Mesenchymal stem cell (in vitro differentiated cells and primary cell): ENCODE data around the gene PRRX1.
A peak's percentile ranks its signal among the peaks of the same experiment; 100 is the strongest.

Source experiments
- DNase-seq: peaks from one replicate; pipeline ENCODE4 v3.0.0-alpha.2; 2013
- H2AFZ ChIP-seq: one replicate; pipeline ENCODE4 v1.6.1; 2013; ENCODE audit warnings: low read depth, mild to moderate bottlenecking, control low read depth, inconsistent platforms, low read length, moderate library complexity
- H2AK5ac ChIP-seq: 2 replicates; pipeline ENCODE4 v1.6.1; 2013; ENCODE audit warnings: low read length, moderate library complexity, mild to moderate bottlenecking, inconsistent platforms; ENCODE audit not compliant: severe bottlenecking
- H2BK120ac ChIP-seq: one replicate; pipeline ENCODE4 v1.6.1; 2013; ENCODE audit warnings: low read depth, mild to moderate bottlenecking, inconsistent platforms, low read length, moderate library complexity
- H2BK12ac ChIP-seq, 2 experiments: one replicate each; pipeline ENCODE4 v1.6.1; 2013; ENCODE audit warnings: inconsistent platforms in 2 of 2, low read length in 2 of 2, mild to moderate bottlenecking in 2 of 2, moderate library complexity in 2 of 2, control low read depth in 1 of 2
- H2BK15ac ChIP-seq: one replicate; pipeline ENCODE4 v1.6.1; 2013; ENCODE audit warnings: mild to moderate bottlenecking, low read depth, inconsistent platforms; ENCODE audit not compliant: poor library complexity, severe bottlenecking
- H2BK5ac ChIP-seq: 2 replicates; pipeline ENCODE4 v1.6.1; 2013; ENCODE audit warnings: low read depth, mild to moderate bottlenecking, low read length, control low read depth, inconsistent platforms; ENCODE audit not compliant: poor library complexity, severe bottlenecking
- H3K14ac ChIP-seq, 2 experiments: one replicate each; pipeline ENCODE4 v1.6.1; 2013; ENCODE audit warnings: inconsistent platforms in 2 of 2, low read length in 2 of 2, control low read depth in 1 of 2, mild to moderate bottlenecking in 1 of 2, moderate library complexity in 1 of 2
- H3K18ac ChIP-seq, 2 experiments: one replicate each; pipeline ENCODE4 v1.6.1; 2013; ENCODE audit warnings: inconsistent platforms in 2 of 2, low read length in 2 of 2, control low read depth in 1 of 2, low read depth in 1 of 2, mild to moderate bottlenecking in 1 of 2
- H3K23ac ChIP-seq, 2 experiments: one replicate each; pipeline ENCODE4 v1.6.1; 2013; ENCODE audit warnings: inconsistent platforms in 2 of 2, low read length in 2 of 2, mild to moderate bottlenecking in 2 of 2, moderate library complexity in 2 of 2, control low read depth in 1 of 2
- H3K27ac ChIP-seq: 2 replicates; pipeline ENCODE4 v1.5.1; 2013; ENCODE audit warnings: mild to moderate bottlenecking, moderate library complexity, low read length, control low read depth, inconsistent platforms; ENCODE audit not compliant: poor library complexity, severe bottlenecking
- H3K27me3 ChIP-seq, 2 experiments: 2 replicates each; pipeline versions ENCODE4 v1.6.1 to v1.7.0; 2013; ENCODE audit warnings: low read length in 2 of 2, mild to moderate bottlenecking in 2 of 2, moderate library complexity in 2 of 2, control low read depth in 1 of 2, inconsistent platforms in 1 of 2; ENCODE audit not compliant: control insufficient read depth in 1 of 2, insufficient read depth in 1 of 2
- H3K36me3 ChIP-seq, 2 experiments: 2 replicates each; pipeline versions ENCODE4 v1.6.1 to v1.7.0; 2013; ENCODE audit warnings: low read length in 2 of 2, control low read depth in 1 of 2, inconsistent platforms in 1 of 2, low read depth in 1 of 2, mild to moderate bottlenecking in 1 of 2; ENCODE audit not compliant: insufficient read depth in 2 of 2, control insufficient read depth in 1 of 2
- H3K4ac ChIP-seq, 2 experiments: one replicate each; pipeline ENCODE4 v1.6.1; 2013; ENCODE audit warnings: inconsistent platforms in 2 of 2, low read length in 2 of 2, mild to moderate bottlenecking in 2 of 2, moderate library complexity in 2 of 2, control low read depth in 1 of 2, low read depth in 1 of 2
- H3K4me1 ChIP-seq: 2 replicates; pipeline ENCODE4 v1.6.1; 2013; ENCODE audit warnings: low read depth, low read length, control low read depth; ENCODE audit not compliant: control insufficient read depth, insufficient read depth
- H3K4me2 ChIP-seq: 2 replicates; pipeline ENCODE4 v1.6.1; 2013; ENCODE audit warnings: low read length, mild to moderate bottlenecking, inconsistent platforms; ENCODE audit not compliant: poor library complexity, severe bottlenecking
- H3K4me3 ChIP-seq, 2 experiments: 2 replicates each; pipeline versions ENCODE4 v1.5.1 to v1.7.0; 2013; ENCODE audit warnings: low read length in 2 of 2, mild to moderate bottlenecking in 2 of 2, control low read depth in 1 of 2, low read depth in 1 of 2; ENCODE audit not compliant: insufficient read depth in 1 of 2
- H3K79me1 ChIP-seq: replicated peaks from 2 replicates; pipeline ENCODE4 v1.6.1; 2013; ENCODE audit warnings: mild to moderate bottlenecking, control low read depth, low read length, inconsistent platforms; ENCODE audit not compliant: poor library complexity, severe bottlenecking
- H3K9ac ChIP-seq: 2 replicates; pipeline ENCODE4 v1.7.0; 2013; ENCODE audit warnings: mild to moderate bottlenecking, low read length, moderate library complexity
- H3K9me3 ChIP-seq: 2 replicates; pipeline ENCODE4 v1.7.0; 2013; ENCODE audit warnings: mild to moderate bottlenecking, low read length; ENCODE audit not compliant: control insufficient read depth
- H4K8ac ChIP-seq: one replicate; pipeline ENCODE4 v1.6.1; 2013; ENCODE audit warnings: inconsistent platforms, mild to moderate bottlenecking, low read length, moderate library complexity
- H4K91ac ChIP-seq: one replicate; pipeline ENCODE4 v1.6.1; 2013; ENCODE audit warnings: mild to moderate bottlenecking, low read length, inconsistent platforms
- WGBS: methylation state at CpG from one replicate; pipeline ENCODE4 v1.1.7; 2013; ENCODE audit warnings: mixed read lengths; 5-methylcytosine and 5-hydroxymethylcytosine counted together

Gene PRRX1

GRCh38 chr1:170657275-170657853, 6.6 kb upstream of the PRRX1 start:
- no peak overlapping the region for H3K9ac ChIP-seq
- no peak overlapping the region for H3K27ac ChIP-seq
- H3K79me1 ChIP-seq, result no peaks in the 10 kb centered on the region
- H2BK15ac ChIP-seq, result no peak overlapping the region
- H3K36me3 ChIP-seq, result no peaks in the 10 kb centered on the region
- no peak overlapping the region for H2BK12ac ChIP-seq
- peaks cover 0 to 42% of the 10 kb centered on the region in 2 experiments for H3K27me3 ChIP-seq
- no peak overlapping the region for H2BK120ac ChIP-seq
- no peak overlapping the region for H3K18ac ChIP-seq
- DNase-seq, result no peak
- no peak overlapping the region for H2AK5ac ChIP-seq
- H3K4me3 ChIP-seq, result no peak overlapping the region
- H2AFZ ChIP-seq, result no peak overlapping the region
- peaks cover 9% of the 10 kb centered on the region for H3K4me1 ChIP-seq
- H3K4me2 ChIP-seq, result no peak overlapping the region
- no peak overlapping the region for H3K4ac ChIP-seq
- WGBS, result 58% methylated on average over 4 of the region's 4 CpGs
- no peak overlapping the region for H3K14ac ChIP-seq
- no peak overlapping the region for H2BK5ac ChIP-seq
- H4K8ac ChIP-seq, result no peak overlapping the region
- no peak overlapping the region for H3K23ac ChIP-seq
- peaks cover 2% of the 10 kb centered on the region for H3K9me3 ChIP-seq
- no peak overlapping the region for H4K91ac ChIP-seq

- Histone ChIP-seq H3K4ac (no peak overlapping the region), H3K9me3 (no peaks in the 10 kb centered on the region)
- 74% methylated on average over 12 of the region's 13 CpGs for WGBS
Observed at GRCh38 chr1:170659399-170660035, 4.4 kb upstream of the PRRX1 start.

GRCh38 chr1:170660281-170660713, 3.6 kb upstream of the PRRX1 start:
- Histone ChIP-seq H3K18ac (no peak overlapping the region), H2BK5ac (no peak overlapping the region), H3K9me3 (no peaks in the 10 kb centered on the region), H2BK15ac (no peak overlapping the region), H2BK120ac (no peak overlapping the region), H3K14ac (no peak overlapping the region), H2AFZ (no peak overlapping the region), H4K91ac (no peak overlapping the region), H3K9ac (no peak overlapping the region), H2BK12ac (no peak overlapping the region), H3K36me3 (peaks cover 0 to 3% of the 10 kb centered on the region in 2 experiments), H3K79me1 (no peaks in the 10 kb centered on the region), H3K23ac (no peak overlapping the region), H3K4me2 (no peak overlapping the region), H3K27me3 (peaks cover 0 to 71% of the 10 kb centered on the region in 2 experiments), H3K4ac (no peak overlapping the region), H3K4me3 (peak overlapping the region in 1 of 2 experiments; percentile 18), H3K4me1 (peaks cover 24% of the 10 kb centered on the region), H4K8ac (no peak overlapping the region), H3K27ac (no peak overlapping the region), H2AK5ac (no peak overlapping the region)
- DNase-seq, result no peak
- WGBS, result 16% methylated on average over 24 of the region's 25 CpGs

More at GRCh38 chr1:170659399-170660035, 4.4 kb upstream of the PRRX1 start:
- Histone ChIP-seq H3K9ac (no peak overlapping the region), H3K4me3 (no peak overlapping the region), H2BK15ac (no peak overlapping the region), H3K14ac (no peak overlapping the region), H2BK5ac (no peak overlapping the region), H3K18ac (no peak overlapping the region), H2AK5ac (no peak overlapping the region), H2BK120ac (no peak overlapping the region), H3K79me1 (no peaks in the 10 kb centered on the region), H3K23ac (no peak overlapping the region), H2BK12ac (no peak overlapping the region), H3K4me2 (no peak overlapping the region), H3K27ac (no peak overlapping the region), H3K27me3 (peaks cover 0 to 63% of the 10 kb centered on the region in 2 experiments), H4K8ac (no peak overlapping the region), H4K91ac (no peak overlapping the region), H3K4me1 (peaks cover 16% of the 10 kb centered on the region), H2AFZ (no peak overlapping the region), H3K36me3 (no peaks in the 10 kb centered on the region)
- no peak for DNase-seq

GRCh38 chr1:170660871-170661645, 2.9 kb upstream of the PRRX1 start:
- Histone ChIP-seq H2AFZ (no peak overlapping the region), H3K36me3 (peaks cover 0 to 10% of the 10 kb centered on the region in 2 experiments), H2BK15ac (no peak overlapping the region), H3K9ac (peak overlapping the region; percentile 98), H4K91ac (no peak overlapping the region), H2BK120ac (no peak overlapping the region), H4K8ac (no peak overlapping the region), H3K14ac (no peak overlapping the region), H2BK12ac (no peak overlapping the region), H3K9me3 (no peaks in the 10 kb centered on the region), H3K18ac (no peak overlapping the region), H3K79me1 (no peaks in the 10 kb centered on the region), H3K23ac (no peak overlapping the region), H2BK5ac (no peak overlapping the region), H3K4me1 (peaks cover 24% of the 10 kb centered on the region), H3K4me2 (peak overlapping the region; percentile 30), H3K27ac (no peak overlapping the region), H3K4me3 (peak overlapping the region; percentile 23 to 83), H3K4ac (no peak overlapping the region), H2AK5ac (no peak overlapping the region), H3K27me3 (peaks cover 0 to 77% of the 10 kb centered on the region in 2 experiments)
- DNase-seq, result peak; percentile 32
- WGBS, result 8% methylated on average over 52 of the region's 54 CpGs
